H1 (cell line): ENCODE measurements around the gene DOK7. TPM values are rescaled to one million over a fixed set of nuclear protein-coding genes. Genes with fewer than 3 reads are reported as not detected.

Experiments
- CTCF ChIA-PET: fragments of 300-600 bp; sonication (Branson Sonifier 250); formaldehyde crosslinking; loops from one replicate; lab custom pipeline; 2021; ENCODE audit not compliant: partially characterized antibody; lab: Charles Lee
- POLR2A ChIA-PET: fragments of 300-600 bp; sonication (Branson Sonifier 250); formaldehyde crosslinking; loops from one replicate; lab custom pipeline; 2021; ENCODE audit warnings: inconsistent platforms; ENCODE audit not compliant: partially characterized antibody; lab: Charles Lee
- DNase-seq, 2 experiments: peaks; one replicate each; pipeline versions ENCODE4 v3.0.0 to v3.0.0-alpha.2; 2010 to 2022; ENCODE audit warnings: low spot score in 2 of 2, low read depth in 1 of 2, mixed read lengths in 1 of 2
- FAIRE-seq: peaks from 2 replicates; lab custom pipeline; 2011; peaks lifted over from hg19 to GRCh38; lab: Jason Lieb, UNC
- H2AFZ ChIP-seq: 2 replicates; pipeline ENCODE4 v1.8.1; 2012; ENCODE audit warnings: low read length, inconsistent platforms
- H2AK5ac ChIP-seq: 2 replicates; pipeline ENCODE4 v1.6.1; 2013; ENCODE audit warnings: low read depth, low read length
- H2BK120ac ChIP-seq: replicated peaks from 2 replicates; pipeline ENCODE3; 2013; ENCODE audit warnings: low read depth, low read length, inconsistent platforms
- H2BK12ac ChIP-seq: 2 replicates; pipeline ENCODE4 v1.6.1; 2013; ENCODE audit warnings: low read depth, low read length
- H2BK15ac ChIP-seq: 2 replicates; pipeline ENCODE4 v1.6.1; 2013; ENCODE audit warnings: low read length
- H2BK20ac ChIP-seq: 2 replicates; pipeline ENCODE4 v1.6.1; 2013; ENCODE audit warnings: low read length
- H2BK5ac ChIP-seq: 2 replicates; pipeline ENCODE4 v1.6.1; 2013; ENCODE audit warnings: low read depth, low read length
- H3K14ac ChIP-seq: 2 replicates; pipeline ENCODE4 v1.6.1; 2013; ENCODE audit warnings: inconsistent platforms; ENCODE audit not compliant: insufficient read length
- H3K18ac ChIP-seq: 2 replicates; pipeline ENCODE4 v1.6.1; 2013; ENCODE audit warnings: low read length; ENCODE audit errors: extremely low read depth
- H3K23ac ChIP-seq: 2 replicates; pipeline ENCODE4 v1.6.1; 2013; ENCODE audit warnings: inconsistent platforms; ENCODE audit not compliant: insufficient read length
- H3K23me2 ChIP-seq: 2 replicates; pipeline ENCODE4 v1.6.1; 2013; ENCODE audit warnings: low read depth, low read length
- H3K27ac ChIP-seq: 2 replicates; pipeline ENCODE4 v1.6.1; 2011; ENCODE audit warnings: low read depth, low read length, inconsistent platforms
- H3K27me3 ChIP-seq, 4 experiments: replicated peaks in 1 of 4; 1 replicate in 1 of 4; 2 replicates in 3 of 4; pipeline versions ENCODE4 v1.6.1 to v1.8.1; 2011 to 2013; ENCODE audit warnings: low read length in 3 of 4, mild to moderate bottlenecking in 3 of 4, inconsistent platforms in 2 of 4, mixed read lengths in 2 of 4, moderate library complexity in 1 of 4; ENCODE audit not compliant: control insufficient read depth in 3 of 4, insufficient read depth in 3 of 4; ENCODE audit errors: extremely low read depth in 1 of 4
- H3K36me3 ChIP-seq, 4 experiments: 2 replicates each; pipeline versions ENCODE4 v1.6.1 to v1.8.1; 2011 to 2013; ENCODE audit warnings: mild to moderate bottlenecking in 4 of 4, low read length in 3 of 4, moderate library complexity in 2 of 4, control low read depth in 1 of 4, inconsistent platforms in 1 of 4; ENCODE audit not compliant: insufficient read depth in 4 of 4, control insufficient read depth in 2 of 4
- H3K4ac ChIP-seq: replicated peaks from 2 replicates; pipeline ENCODE3; 2013; ENCODE audit warnings: low read length, low read depth, mixed read lengths, inconsistent platforms; ENCODE audit not compliant: insufficient read length
- H3K4me1 ChIP-seq, 4 experiments: replicated peaks in 1 of 4; 1 replicate in 1 of 4; 2 replicates in 3 of 4; pipeline versions ENCODE4 v1.6.1 to v1.8.1; 2011 to 2013; ENCODE audit warnings: low read length in 3 of 4, inconsistent platforms in 2 of 4, mixed read lengths in 1 of 4; ENCODE audit not compliant: insufficient read depth in 4 of 4, control insufficient read depth in 3 of 4
- H3K4me2 ChIP-seq, 2 experiments: 2 replicates each; pipeline versions ENCODE4 v1.6.1 to v1.8.1; 2011 to 2013; ENCODE audit warnings: low read depth in 2 of 2, low read length in 2 of 2, control low read depth in 1 of 2, inconsistent platforms in 1 of 2, mild to moderate bottlenecking in 1 of 2; ENCODE audit not compliant: insufficient read depth in 1 of 2
- H3K4me3 ChIP-seq, 4 experiments: fragments of 200-600, 300-600 bp in 1 of 4; sonication (generic), shearing (Covaris generic), sonication (Bioruptor Twin) in 1 of 4; 2 replicates each; pipeline versions ENCODE4 v1.5.1 to v1.8.1; 2011 to 2016; ENCODE audit warnings: low read length in 4 of 4, low read depth in 3 of 4, control low read depth in 2 of 4, inconsistent platforms in 2 of 4, mild to moderate bottlenecking in 2 of 4, mixed read lengths in 1 of 4, moderate library complexity in 1 of 4; ENCODE audit not compliant: insufficient read depth in 2 of 4; ENCODE audit errors: extremely low read depth in 1 of 4
- H3K56ac ChIP-seq: replicated peaks from 2 replicates; pipeline ENCODE3; 2013; ENCODE audit warnings: low read depth, mild to moderate bottlenecking, mixed read lengths, low read length, inconsistent platforms; ENCODE audit not compliant: insufficient read length
- H3K79me1 ChIP-seq: 2 replicates; pipeline ENCODE4 v1.6.1; 2013; ENCODE audit warnings: low read depth, low read length, control low read depth
- H3K79me2 ChIP-seq, 2 experiments: 2 replicates each; pipeline versions ENCODE4 v1.6.1 to v1.8.1; 2012 to 2013; ENCODE audit warnings: low read length in 2 of 2, mild to moderate bottlenecking in 2 of 2, inconsistent platforms in 1 of 2; ENCODE audit not compliant: insufficient read depth in 2 of 2, control insufficient read depth in 1 of 2
- H3K9ac ChIP-seq, 4 experiments: replicated peaks in 1 of 4; 1 replicate in 1 of 4; 2 replicates in 3 of 4; pipeline versions ENCODE4 v1.6.1 to v1.8.1; 2011 to 2013; ENCODE audit warnings: low read depth in 3 of 4, low read length in 3 of 4, control low read depth in 2 of 4, mild to moderate bottlenecking in 2 of 4, moderate library complexity in 2 of 4, inconsistent platforms in 1 of 4; ENCODE audit errors: extremely low read depth in 1 of 4
- H3K9me3 ChIP-seq, 2 experiments: 2 replicates each; pipeline versions ENCODE4 v1.6.1 to v1.8.1; 2012 to 2013; ENCODE audit warnings: mild to moderate bottlenecking in 2 of 2, moderate library complexity in 2 of 2, control low read depth in 1 of 2, inconsistent platforms in 1 of 2, low read depth in 1 of 2, low read length in 1 of 2, mixed read lengths in 1 of 2; ENCODE audit not compliant: insufficient read depth in 2 of 2
- H4K20me1 ChIP-seq, 2 experiments: replicated peaks in 1 of 2; 2 replicates each; pipeline versions ENCODE3 to v1.8.1; 2011 to 2013; ENCODE audit warnings: inconsistent platforms in 2 of 2, low read length in 2 of 2, mild to moderate bottlenecking in 1 of 2; ENCODE audit not compliant: insufficient read depth in 2 of 2, control insufficient read depth in 1 of 2
- H4K5ac ChIP-seq: 2 replicates; pipeline ENCODE4 v1.6.1; 2013; ENCODE audit warnings: low read length, low read depth, mixed read lengths, inconsistent platforms; ENCODE audit not compliant: insufficient read length
- H4K8ac ChIP-seq: 2 replicates; pipeline ENCODE4 v1.8.0; 2013; ENCODE audit warnings: mild to moderate bottlenecking, moderate library complexity, low read length, inconsistent platforms; ENCODE audit not compliant: insufficient read depth; ENCODE audit errors: extremely low read depth
- H4K91ac ChIP-seq: replicated peaks from 2 replicates; pipeline ENCODE3; 2013; ENCODE audit warnings: low read length, mixed read lengths, inconsistent platforms; ENCODE audit not compliant: insufficient read length
- CEBPB ChIP-seq: IDR thresholded peaks from 2 replicates; pipeline ENCODE4 v1.6.1; 2012; ENCODE audit warnings: low read depth, low read length
- EP300 ChIP-seq, 2 experiments: IDR thresholded peaks; 1 replicate in 1 of 2; 2 replicates in 1 of 2; pipeline ENCODE4 v1.6.1; 2011 to 2012; ENCODE audit warnings: low read depth in 2 of 2, low read length in 2 of 2, mild to moderate bottlenecking in 2 of 2, borderline replicate concordance in 1 of 2, inconsistent platforms in 1 of 2, moderate library complexity in 1 of 2
- GTF2F1 ChIP-seq: IDR thresholded peaks from 2 replicates; pipeline ENCODE4 v1.6.1; 2012; ENCODE audit warnings: low read depth, low read length, improper control_type of control experiment, borderline replicate concordance
- JUND ChIP-seq: IDR thresholded peaks from 2 replicates; pipeline ENCODE4 v1.6.1; 2011; ENCODE audit warnings: mild to moderate bottlenecking, improper control_type of control experiment, low read length
- KDM1A ChIP-seq: fragments of 200-600, 300-600 bp; sonication (generic); IDR thresholded peaks from 2 replicates; pipeline ENCODE4 v1.7.1; 2016; ENCODE audit warnings: mild to moderate bottlenecking, low read length, borderline replicate concordance
- RFX5 ChIP-seq: IDR thresholded peaks from 2 replicates; pipeline ENCODE4 v1.6.1; 2011; ENCODE audit warnings: low read depth, low read length, improper control_type of control experiment, borderline replicate concordance
- TAF1 ChIP-seq: IDR thresholded peaks from 2 replicates; pipeline ENCODE4 v1.6.1; 2011; ENCODE audit warnings: mild to moderate bottlenecking, low read depth, low read length
- TCF12 ChIP-seq: IDR thresholded peaks from 2 replicates; pipeline ENCODE4 v1.6.1; 2011; ENCODE audit warnings: low read depth, mild to moderate bottlenecking, low read length
- YY1 ChIP-seq: IDR thresholded peaks from 2 replicates; pipeline ENCODE4 v1.6.1; 2011; ENCODE audit warnings: low read depth, mild to moderate bottlenecking, low read length
- WGBS, 2 experiments: shearing (Covaris generic) in 1 of 2; methylation state at CpG; one replicate each; pipeline versions ENCODE4 v1.1.6 to v1.1.7; 2013 to 2015; ENCODE audit warnings: low lambda C conversion rate in 2 of 2, mixed read lengths in 2 of 2, inconsistent platforms in 1 of 2, low coverage in 1 of 2, missing lambda C conversion rate in 1 of 2; ENCODE audit not compliant: insufficient replicate concordance in 2 of 2, insufficient coverage in 1 of 2, insufficient read length in 1 of 2; ENCODE audit errors: extremely low coverage in 1 of 2, missing lambda C conversion rate in 1 of 2; 5-methylcytosine and 5-hydroxymethylcytosine counted together
- polyA plus RNA-seq, 7 experiments: library from polyadenylated mRNA; depleted of rRNA in 3 of 7; stranded (reverse) in 5 of 7; unstranded in 2 of 7; fragments of >200 nt in 5 of 7; fragments of 200-250 nt in 2 of 7; gene quantifications; 1 replicate in 5 of 7; 2 replicates in 1 of 7; 4 replicates in 1 of 7; pipeline versions ENCODE4 v1.2.1 to v1.2.3, GENCODE V29; 2011 to 2013; ENCODE audit warnings: missing spikeins in 2 of 7, mixed read lengths in 2 of 7
- total RNA-seq: library from RNA; stranded (reverse); fragmentation: NEBNext Ultra II Directional; extraction: Animal tissue kit (Norgen Biotek cat#: 25700); gene quantifications from 2 replicates; pipeline ENCODE4 v1.2.1, GENCODE V29; 2021

Gene DOK7
- total and polyA plus RNA-seq, 2 of the 8 experiments (the other 6 are each of a cell fraction or from before 2014, with no cell fraction given): 0.32 TPM; not detected in 1

GRCh38 chr4:3522326-3522640 is 59.2 kb downstream of the DOK7 start:
- ChIA-PET POLR2A (interaction anchor here (1.0 kb wide), 1 partner anchor 9 kb away, joined by 5 read pairs; no protein-coding TSS in a partner anchor), CTCF (no interaction called here)
- no peak for TF ChIP-seq RFX5
- TF ChIP-seq TAF1: no peak
- TF ChIP-seq CEBPB: no peak
- TF ChIP-seq TCF12: no peak
- TF ChIP-seq KDM1A: no peak
- TF ChIP-seq EP300 (IDR thresholded peaks at IDR 0.05; ENCODE audit: borderline replicate concordance in 1 of 2, low read depth in 2 of 2, low read length in 2 of 2): no peak
- TF ChIP-seq GTF2F1: no peak
- TF ChIP-seq JUND: no peak
- no peak for TF ChIP-seq YY1
- FAIRE-seq: no peak
- no peak overlapping the region for H3K18ac ChIP-seq
- H3K9ac ChIP-seq: no peak overlapping the region
- no peak overlapping the region for H2BK12ac ChIP-seq
- no peak for DNase-seq
- no peak overlapping the region for H2BK5ac ChIP-seq
- H2AFZ ChIP-seq: no peak overlapping the region
- H3K23ac ChIP-seq: no peak overlapping the region
- no peak overlapping the region for H2BK20ac ChIP-seq
- no peaks in the 10 kb centered on the region for H3K9me3 ChIP-seq
- H3K27me3 ChIP-seq: no peaks in the 10 kb centered on the region
- no peak overlapping the region for H3K14ac ChIP-seq
- no peaks in the 10 kb centered on the region for H3K23me2 ChIP-seq
- 77% methylated on average over 9 of the region's 15 CpGs; no CpG with 5 or more reads in 1 of the 2 experiments for WGBS, 2 experiments
- H3K56ac ChIP-seq: no peak overlapping the region
- no peak overlapping the region for H3K4ac ChIP-seq
- H2BK15ac ChIP-seq: no peak overlapping the region
- no peaks in the 10 kb centered on the region; a peak in 1 of 4 replicates for H3K79me2 ChIP-seq
- H3K4me1 ChIP-seq: peaks cover 0 to 3% (median 0%) of the 10 kb centered on the region in 4 experiments; a peak in 1 of 7 replicates
- H4K8ac ChIP-seq: no peak overlapping the region
- H3K36me3 ChIP-seq: peaks cover 11 to 54% (median 31%) of the 10 kb centered on the region in 4 experiments; a peak in 6 of 8 replicates
- H3K79me1 ChIP-seq: peaks cover 12% of the 10 kb centered on the region
- H3K27ac ChIP-seq: no peak overlapping the region
- H4K91ac ChIP-seq: no peak overlapping the region
- H4K5ac ChIP-seq: no peak overlapping the region
- peaks cover 15 to 46% of the 10 kb centered on the region in 2 experiments for H4K20me1 ChIP-seq
- no peak overlapping the region for H3K4me3 ChIP-seq
- H2AK5ac ChIP-seq: no peak overlapping the region
- H3K4me2 ChIP-seq: no peak overlapping the region
- no peak overlapping the region for H2BK120ac ChIP-seq
